NCI-H2081 treated with DMSO at 0.1 percent for 48 hours (cell line): ENCODE results near the gene ADAMTS12.

ENCODE experiments used
- DNase-seq: peaks from one replicate; lab custom pipeline; 2025; lab: John Stamatoyannopoulos, UW

Gene ADAMTS12

GRCh38 chr5:33475706-33476105 lies 416.1 kb downstream of the ADAMTS12 start:
- DNase-seq: no peak

DNA sequence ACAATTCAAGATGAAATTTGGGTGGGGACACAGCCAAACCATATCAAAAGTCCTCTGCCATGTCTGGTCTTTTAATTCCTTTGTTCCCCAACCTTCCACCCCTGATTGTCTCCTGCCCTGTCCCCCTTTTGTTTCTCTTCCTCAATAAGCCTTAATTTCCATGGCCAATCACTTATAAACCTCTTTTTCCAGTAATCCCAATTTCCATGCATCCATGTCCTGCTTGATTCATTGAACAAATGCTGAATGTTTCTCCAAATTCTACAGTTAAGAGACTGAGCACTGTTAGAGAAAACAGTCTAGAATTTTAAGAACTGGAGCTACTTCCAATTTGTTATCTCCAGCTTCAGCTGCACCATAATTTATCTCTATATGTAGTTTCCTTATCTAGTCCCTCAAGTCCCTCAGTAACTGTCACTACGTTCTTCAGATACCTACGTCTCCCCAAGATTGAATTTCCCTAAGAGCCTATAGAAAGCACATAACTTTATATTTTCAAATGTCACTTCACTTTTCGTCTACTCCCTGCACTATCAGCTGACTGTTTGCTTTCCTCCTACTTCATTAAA lies 416.8 kb downstream of the ADAMTS12 start:
- DNase-seq: no peak

GRCh38 chr5:33474004-33474403 lies 417.8 kb downstream of the ADAMTS12 start:
- no peak for DNase-seq
